GM21717 (cell line): ENCODE results near the gene SPTBN1.
"Not testable (repeated sequence)": the region's sequence is repeated elsewhere in the genome, so short reads cannot be mapped to it uniquely, and the experiment has no call there.

Experiments
- ATAC-seq: cut with Tn5 transposase; IDR thresholded peaks from one replicate; pipeline ENCODE4 v1.9.1; 2021; ENCODE audit warnings: mild to moderate bottlenecking, moderate library complexity; ENCODE audit not compliant: unreplicated experiment

Gene SPTBN1

DNA sequence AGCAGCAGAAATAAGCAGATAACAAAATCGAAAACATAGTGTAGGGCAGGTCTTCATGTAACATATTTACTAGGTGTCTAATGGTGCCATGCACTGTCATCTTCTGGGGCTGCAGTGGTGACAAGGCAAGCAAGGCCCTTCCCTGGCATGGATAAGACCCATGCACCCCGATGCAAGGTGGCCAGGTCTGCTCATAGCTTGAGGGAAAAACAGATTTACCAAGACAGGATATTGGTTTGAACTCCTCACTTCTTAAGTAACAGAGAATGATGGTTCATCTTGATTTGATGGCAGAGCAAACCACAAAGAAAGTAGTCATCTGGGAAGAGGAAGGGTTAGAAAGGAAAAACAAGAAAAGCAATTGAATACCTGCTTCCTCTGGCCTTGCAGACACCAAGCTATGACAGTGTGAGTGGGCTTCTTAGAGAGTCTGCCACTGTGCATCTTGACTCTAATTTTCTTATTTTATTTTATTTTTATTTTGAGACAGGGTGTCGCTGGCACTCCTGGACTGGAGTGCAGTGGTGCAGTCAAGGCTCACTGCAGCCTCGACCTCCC, 231.5 kb downstream of the SPTBN1 start:
- ATAC-seq: no peak

DNA sequence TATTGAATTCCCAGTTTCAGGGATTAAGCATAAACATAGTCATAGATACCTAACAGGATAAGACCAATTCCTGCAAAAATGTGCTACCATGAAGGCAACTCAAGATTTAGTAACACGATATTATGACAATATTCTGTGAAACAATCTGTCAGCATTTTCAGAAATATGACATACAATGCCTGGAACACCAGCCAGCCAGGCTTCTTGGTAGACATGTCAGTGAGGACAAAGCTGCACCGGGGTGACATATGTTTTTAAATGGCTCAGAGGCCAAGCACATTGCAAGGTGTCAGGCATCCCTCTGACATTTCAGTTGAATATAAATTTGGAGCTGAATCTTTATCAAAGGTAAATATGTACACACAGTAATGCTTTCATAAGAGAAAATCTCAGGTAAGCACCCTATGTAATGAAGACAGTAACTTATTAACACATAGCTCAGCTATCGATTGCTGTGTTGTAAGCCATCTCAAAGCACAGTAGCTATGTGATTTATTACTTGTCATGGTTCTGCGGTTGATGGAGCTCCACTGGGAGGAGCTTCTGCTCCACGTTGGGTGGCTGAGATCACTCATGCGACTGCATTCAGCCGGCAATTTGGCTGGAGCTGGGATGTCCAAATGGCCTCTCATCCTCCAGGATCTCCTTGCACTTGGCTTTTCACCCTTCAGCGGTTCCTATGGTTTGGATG, 235.5 kb downstream of the SPTBN1 start:
- ATAC-seq: no peak

DNA sequence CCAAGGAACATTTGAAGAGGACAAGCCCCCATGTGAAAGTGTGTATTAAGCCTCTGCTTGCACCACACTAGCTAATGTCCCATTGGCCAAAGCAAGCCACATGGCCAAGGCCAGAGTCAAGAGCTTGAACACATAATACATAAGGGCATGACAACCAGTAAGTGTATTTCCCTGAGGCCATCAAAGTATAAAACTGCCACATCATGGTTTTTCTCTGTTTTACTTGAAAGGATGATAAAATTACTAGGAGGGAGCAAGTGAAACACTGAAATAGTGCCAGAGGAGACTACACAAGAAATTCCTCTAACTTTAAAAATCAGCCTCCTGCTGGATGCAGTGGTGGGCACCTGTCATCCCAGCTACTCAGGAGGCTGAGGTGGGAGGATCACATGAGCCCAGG, 236.4 kb downstream of the SPTBN1 start:
- ATAC-seq: no peak

DNA sequence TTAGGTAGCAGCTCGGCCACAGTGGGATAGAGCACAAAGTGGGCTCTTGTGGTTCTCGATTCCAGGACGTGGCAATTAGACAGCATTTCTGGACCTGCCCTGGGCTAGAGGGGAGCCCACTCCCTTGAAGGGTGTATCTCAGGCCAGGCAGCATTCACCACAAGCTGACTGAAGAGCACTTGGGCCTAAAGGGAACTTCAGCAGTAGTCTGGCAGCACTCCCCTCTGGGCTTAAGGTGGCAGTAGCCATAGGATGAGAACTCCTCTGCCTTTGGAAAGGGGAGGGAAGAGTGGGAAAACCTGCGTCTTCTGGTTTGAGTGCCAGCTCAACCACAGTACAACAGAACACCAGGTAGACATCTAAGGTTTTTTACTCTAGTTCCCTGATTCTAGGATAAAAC, 239.3 kb downstream of the SPTBN1 start:
- no peak for ATAC-seq

DNA sequence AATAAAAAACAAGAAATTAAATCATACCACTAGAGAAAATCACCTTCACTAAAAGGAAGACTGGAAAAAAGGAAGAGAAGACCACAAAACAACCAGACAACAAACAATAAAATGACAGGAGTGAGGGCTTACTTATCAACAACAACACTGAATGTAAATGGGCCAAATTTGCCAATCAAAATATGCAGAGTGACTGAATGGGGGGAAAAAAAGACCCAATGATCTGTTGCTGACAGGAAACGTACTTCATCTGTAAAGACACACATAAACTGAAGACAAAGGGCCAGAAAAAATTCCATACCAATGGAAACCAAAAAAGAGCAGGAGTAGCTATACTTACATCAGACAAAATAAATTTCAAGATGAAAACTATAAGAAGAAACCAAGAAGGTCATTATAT, 241.8 kb downstream of the SPTBN1 start:
- no peak for ATAC-seq

DNA sequence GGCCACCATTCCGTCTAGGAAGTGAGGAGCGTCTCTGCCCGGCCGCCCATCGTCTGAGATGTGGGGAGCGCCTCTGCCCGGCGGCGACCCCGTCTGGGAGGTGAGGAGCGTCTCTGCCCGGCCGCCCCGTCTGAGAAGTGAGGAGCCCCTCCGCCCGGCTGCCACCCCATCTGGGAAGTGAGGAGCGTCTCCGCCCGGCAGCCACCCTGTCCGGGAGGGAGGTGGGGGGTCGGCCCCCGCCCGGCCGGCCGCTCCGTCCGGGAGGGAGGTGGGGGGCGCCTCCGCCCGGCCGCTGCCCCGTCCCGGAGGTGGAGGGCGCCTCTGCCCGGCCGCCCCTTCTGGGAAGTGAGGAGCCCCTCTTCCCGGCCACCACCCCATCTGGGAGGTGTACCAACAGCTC, 242.8 kb downstream of the SPTBN1 start:
- not testable (repeated sequence) for ATAC-seq

DNA sequence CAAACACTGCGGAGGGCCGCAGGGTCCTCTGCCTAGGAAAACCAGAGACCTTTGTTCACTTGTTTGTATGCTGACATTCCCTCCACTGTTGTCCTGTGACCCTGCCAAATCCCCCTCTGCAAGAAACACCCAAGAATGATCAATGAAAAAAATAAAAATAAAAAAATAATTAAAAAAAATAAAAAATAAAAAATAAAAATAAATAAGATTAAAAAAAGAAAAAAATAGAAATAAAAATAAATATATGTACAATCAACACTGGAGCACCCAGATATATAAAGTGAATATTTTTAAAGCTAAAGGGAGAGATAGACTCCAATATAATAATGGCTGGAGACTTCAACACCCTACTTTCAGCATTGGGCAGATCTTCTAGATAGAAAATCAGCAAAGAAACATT, 243.5 kb downstream of the SPTBN1 start:
- no peak for ATAC-seq

DNA sequence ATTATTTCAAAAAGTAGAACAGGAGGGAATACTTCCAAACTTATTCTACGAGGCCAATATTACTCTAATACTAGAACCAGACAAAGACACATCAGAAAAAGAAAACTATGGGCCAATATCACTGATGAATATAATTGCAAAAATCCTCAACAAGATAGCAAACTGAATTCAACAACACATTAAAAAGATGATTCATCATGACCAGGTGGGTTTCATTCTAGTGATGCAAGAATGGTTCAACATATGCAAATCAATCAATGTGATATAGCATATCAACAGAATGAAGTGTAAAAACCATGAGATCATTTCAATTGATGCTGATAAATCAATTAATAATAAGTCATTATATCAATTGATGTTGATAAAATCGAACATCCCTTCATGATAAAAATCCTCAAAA, 244.9 kb downstream of the SPTBN1 start:
- no peak for ATAC-seq

DNA sequence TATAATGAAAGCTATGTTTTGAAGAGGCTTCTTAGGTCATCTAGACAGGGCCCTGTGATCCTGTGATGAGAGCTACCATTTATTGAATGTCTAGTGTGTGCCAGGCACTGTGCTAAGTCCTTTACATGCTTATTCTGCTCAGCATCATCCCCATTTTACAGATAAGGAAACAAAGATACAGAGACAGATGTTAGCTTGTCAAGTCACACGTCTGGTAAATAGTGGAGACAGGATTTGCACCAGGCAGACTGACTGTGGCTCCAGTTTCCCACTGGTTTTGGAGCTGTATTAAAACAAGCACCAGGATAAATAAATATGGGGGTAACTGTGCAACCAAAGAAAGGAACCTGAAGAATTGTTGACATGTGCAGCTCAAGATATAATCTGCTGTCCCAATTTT, 248.1 kb downstream of the SPTBN1 start:
- no peak for ATAC-seq

DNA sequence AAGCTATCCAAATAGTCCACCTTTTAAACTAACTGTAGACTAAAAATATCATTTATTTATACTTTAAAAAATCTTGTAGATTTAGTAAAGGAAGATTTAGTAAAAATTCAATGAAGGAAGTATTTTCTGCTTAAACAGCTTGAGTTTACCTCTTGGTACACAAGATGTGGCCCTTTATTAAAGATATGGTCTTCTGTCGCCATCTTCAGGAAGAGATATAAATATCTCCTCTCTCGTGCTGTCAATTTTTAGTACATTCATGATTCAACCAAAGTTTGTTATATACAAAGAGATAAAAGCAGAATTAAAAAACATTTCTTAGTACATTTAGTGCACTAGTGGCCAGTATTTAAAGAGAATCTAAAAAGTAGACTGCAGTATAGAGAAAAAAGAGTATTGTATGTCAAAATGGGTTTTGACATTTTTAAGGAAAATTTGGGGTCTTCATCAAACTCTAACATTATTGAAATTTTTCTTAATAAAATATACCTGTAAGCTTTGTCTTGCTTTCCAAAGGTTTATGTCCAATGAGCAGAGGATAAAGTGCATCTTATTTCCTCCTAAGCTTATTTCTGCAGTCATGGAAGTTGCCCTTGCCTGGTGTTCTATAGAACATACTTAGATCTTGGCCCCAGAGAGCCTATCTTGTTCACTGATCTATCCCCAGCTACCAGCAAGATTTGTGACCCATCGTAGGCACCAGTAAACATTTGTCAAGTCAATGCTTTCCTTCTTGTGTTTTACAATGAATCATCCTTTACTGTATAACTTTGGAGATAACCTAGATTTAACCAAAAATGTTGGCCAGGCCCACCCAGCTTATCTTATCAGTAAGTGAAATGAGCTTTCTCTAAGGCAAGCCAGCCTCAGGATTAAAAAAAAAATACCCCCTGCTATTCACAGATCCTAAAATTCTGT, 248.8 kb downstream of the SPTBN1 start:
- ATAC-seq: peak; percentile 53

DNA sequence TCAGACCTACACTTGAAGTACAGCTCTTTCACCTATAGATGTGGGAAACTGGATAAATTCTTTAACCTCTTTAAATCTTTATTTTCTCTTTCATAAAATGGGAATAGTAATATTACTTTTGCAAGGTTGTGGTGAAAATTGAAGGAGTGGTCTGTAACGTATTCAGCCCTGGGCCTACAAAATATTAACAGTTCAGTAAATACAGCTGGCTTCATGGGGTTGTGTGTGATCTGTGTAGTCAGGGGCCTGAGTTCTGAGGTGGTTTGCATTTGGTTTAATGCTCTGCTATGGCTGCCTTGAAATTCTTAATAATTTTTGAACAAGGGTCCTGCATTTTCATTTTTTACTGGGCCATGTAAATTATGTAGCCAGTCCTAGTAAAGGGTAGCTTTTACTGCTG, 250.5 kb downstream of the SPTBN1 start:
- no peak for ATAC-seq

DNA sequence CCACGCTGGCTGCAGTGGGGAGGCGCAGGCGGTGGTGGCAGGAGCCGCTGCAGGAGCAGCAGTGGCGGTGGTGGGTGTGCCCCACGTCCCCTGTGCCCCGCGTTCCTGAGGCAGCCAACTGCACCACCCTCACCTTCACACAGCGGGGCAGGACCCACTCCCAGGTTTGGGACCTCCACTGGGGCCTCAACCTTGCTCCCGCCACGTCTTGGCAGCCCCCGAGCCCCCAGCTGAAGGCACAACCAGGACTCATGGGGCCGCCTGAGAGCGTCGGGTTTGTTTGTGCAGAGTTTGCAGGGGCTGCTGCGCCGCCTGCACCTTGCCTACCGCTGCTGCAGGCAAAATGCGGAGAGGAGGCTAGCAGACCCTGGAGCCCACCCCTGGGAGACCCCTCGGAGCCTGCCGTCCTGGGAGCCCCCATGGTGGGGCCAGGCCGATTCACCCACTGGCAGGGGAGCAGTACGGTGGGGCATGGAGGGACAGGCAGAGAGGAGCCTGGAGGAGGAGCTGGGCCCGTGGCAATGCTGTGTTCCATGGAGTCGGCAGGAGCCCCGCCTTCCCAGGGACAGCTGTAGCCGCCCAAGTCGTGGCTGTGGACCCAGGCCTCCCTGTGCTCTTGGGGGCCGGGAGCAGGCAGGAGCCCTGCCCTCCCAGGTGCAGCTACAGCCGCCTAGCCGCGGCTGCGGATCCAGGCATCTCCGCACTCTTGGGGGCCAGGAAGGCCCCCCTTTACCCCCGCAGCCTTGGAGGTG, 252.6 kb downstream of the SPTBN1 start:
- ATAC-seq: no peak

DNA sequence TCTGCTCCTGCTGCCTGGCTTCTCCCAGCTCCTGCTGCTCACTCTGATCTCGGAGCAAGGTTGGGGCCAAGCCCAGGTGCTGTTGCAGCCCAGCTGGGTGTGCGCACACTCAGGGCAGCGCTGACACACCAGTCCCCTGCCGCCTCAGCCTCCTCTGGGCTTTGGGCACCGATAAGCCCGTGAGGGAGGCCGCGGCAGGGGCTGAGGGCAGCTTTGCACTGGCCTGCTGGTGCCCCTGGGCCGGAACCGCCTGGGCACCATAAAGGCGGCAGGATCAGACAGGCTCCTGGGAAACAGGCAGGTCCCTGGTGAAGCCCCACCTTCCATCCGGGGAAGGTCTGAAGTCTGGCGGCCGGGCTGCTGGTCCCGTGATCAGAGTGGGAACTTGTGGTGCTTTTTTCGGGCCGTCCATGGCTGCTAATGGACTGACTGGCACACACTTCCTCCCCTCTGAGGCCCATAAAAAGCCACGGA, 253.2 kb downstream of the SPTBN1 start:
- ATAC-seq: no peak

DNA sequence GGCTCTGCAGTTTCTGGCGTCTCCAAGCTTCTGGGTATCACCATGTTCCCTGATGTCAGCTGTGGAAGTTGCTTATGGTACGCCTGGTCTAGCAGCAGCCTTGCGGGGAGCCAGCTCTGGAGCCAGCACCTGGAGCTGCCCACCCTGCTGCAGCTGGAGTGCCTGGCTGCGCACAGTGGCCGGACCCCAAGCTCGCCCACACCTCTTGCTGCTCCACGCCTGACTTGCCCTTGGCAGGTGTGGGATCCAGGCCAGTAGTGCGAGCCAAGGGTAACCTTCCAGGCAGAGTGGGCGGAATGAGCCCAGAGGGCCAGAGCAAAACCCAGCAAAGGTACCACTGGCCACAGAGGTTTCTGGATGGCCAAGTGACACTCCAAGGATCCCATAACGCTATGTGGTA, 254.1 kb downstream of the SPTBN1 start:
- ATAC-seq: no peak

DNA sequence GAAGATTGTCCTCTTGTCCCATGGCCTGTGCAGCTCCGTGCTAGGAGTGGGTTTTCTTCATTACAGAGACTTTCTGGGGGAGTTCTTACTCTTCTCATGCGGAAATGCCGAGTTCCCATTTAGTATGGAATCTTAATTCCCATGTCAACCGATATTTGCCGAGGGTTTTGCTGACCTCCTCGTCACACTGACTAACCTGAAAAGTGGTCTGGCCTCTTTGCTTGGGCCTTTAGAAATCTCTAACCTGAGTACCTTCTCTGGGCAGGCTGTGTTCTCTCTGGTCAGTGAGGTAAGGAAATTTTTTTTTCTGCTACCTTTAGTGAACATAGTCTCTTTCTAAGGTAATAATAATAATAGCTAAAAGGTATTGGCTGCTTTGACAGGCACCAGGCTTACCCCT, 256.4 kb downstream of the SPTBN1 start:
- ATAC-seq: no peak

DNA sequence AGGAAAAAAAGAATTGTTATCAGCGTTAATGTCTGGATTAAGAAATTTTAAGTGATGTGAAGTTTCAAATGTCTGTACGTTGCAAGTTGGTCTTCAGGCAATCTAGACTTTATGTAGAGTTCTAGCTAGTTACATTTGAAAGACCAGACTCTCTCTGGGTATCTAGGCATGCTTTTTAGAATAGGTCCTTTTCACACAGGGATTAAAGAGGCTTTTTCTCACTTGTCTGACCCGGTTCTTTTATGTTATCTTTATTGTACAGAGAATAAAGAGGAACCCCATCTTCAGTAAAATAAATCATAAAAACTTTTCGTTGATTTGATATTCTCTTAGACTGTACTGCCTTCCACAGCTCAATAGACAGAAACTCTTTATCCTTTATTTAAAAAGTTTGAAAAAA, 258.9 kb downstream of the SPTBN1 start:
- no peak for ATAC-seq

DNA sequence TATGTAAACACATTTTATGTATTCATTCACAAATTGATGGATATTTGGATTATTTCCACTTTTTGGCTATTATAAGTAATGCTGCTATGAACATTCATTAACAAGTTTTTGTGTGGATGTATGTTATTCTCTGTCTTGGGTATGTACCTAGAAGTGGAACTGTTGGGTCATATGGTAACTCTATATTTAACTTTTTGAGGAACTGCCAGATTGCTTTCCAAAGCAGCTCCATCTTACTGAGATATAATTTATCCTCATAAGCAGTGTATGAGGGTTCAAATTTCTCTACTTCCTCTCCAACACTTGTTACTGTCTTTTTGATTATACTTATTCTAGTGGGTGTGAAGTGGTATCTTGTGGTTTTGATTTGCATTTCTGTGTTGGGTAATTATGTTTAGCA, 260.2 kb downstream of the SPTBN1 start:
- no peak for ATAC-seq

DNA sequence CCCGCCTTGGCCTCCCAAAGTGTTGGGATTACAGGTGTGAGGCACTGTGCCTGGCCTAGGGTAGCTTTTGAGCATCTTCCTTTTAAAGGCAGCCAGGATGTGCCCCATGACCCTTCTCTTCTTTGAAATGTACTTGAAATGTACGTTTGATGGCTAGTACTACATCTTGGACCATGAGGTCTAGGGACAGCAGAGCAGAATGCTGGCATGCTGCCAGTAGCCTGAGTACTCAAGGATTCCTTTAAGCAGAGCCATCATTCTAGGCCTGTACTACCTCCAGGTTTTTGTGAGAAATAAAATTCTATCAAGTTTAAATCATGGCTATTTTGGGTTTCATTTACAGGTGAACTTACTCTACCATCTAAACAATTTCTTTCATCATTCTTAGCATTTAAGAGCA, 264.4 kb downstream of the SPTBN1 start:
- no peak for ATAC-seq
